ENCODE data around the gene MRGPRX1. TPM values are rescaled to one million over a fixed set of nuclear protein-coding genes. Genes with fewer than 3 reads are reported as not detected.

MRGPRX1 gene
- total RNA-seq, 1 donor from 2014 or later, result not detected

DNA sequence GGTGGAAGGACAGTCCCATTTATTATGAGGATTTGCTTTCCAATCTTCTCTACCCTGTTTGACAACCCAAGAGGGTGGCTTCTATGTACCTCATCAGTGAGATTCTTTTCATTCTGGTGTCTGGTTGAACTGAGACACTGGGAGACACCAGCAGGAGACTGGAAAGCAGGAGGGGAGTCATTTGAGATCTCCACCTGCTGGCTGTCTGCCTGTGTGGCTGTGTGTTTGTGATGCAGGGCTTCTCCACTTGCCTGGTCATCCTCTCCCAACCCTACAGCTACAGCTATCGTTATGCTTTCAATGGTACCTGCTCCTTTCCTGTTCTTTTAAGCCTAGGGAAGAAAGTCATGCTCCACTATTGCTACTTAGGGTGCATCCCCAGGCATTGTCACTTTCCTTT lies 48.6 kb downstream of the MRGPRX1 start:
- Mint-ChIP-seq H3K4me3 (ENCODE audit: unreplicated experiment) (no peak overlapping the region), H3K27ac (ENCODE audit: unreplicated experiment) (no peak overlapping the region), H3K9me3 (ENCODE audit: unreplicated experiment) (peaks cover 4% of the 10 kb centered on the region), H3K36me3 (ENCODE audit: low read depth, unreplicated experiment) (peaks cover 14% of the 10 kb centered on the region), H3K27me3 (ENCODE audit: unreplicated experiment) (no peaks in the 10 kb centered on the region), H3K4me1 (ENCODE audit: unreplicated experiment) (peaks cover 34% of the 10 kb centered on the region)
- TF ChIP-seq, protein P1, sequence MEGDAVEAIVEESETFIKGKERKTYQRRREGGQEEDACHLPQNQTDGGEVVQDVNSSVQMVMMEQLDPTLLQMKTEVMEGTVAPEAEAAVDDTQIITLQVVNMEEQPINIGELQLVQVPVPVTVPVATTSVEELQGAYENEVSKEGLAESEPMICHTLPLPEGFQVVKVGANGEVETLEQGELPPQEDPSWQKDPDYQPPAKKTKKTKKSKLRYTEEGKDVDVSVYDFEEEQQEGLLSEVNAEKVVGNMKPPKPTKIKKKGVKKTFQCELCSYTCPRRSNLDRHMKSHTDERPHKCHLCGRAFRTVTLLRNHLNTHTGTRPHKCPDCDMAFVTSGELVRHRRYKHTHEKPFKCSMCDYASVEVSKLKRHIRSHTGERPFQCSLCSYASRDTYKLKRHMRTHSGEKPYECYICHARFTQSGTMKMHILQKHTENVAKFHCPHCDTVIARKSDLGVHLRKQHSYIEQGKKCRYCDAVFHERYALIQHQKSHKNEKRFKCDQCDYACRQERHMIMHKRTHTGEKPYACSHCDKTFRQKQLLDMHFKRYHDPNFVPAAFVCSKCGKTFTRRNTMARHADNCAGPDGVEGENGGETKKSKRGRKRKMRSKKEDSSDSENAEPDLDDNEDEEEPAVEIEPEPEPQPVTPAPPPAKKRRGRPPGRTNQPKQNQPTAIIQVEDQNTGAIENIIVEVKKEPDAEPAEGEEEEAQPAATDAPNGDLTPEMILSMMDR (IDR thresholded peaks at IDR 0.05; ENCODE audit: unreplicated experiment), result no peak
- no peak for DNase-seq (ENCODE audit: low spot score)

Other genes starting within 250 kb of the MRGPRX1 start
- gene TMEM86A, start 240.6 kb downstream of the MRGPRX1 start, total RNA-seq (ENCODE audit: unreplicated experiment), result 3.9 TPM
- gene IGSF22, start 213.2 kb downstream of the MRGPRX1 start, total RNA-seq (ENCODE audit: unreplicated experiment), result 0.74 TPM
- 16.4 TPM for gene PTPN5, start 147.6 kb downstream of the MRGPRX1 start, total RNA-seq (ENCODE audit: unreplicated experiment)
- 0.51 TPM for gene MRGPRX2, start 121.3 kb upstream of the MRGPRX1 start, total RNA-seq (ENCODE audit: unreplicated experiment)
- gene ZDHHC13, start 177.8 kb upstream of the MRGPRX1 start, total RNA-seq (ENCODE audit: unreplicated experiment), result 18.2 TPM

Measured in endothelial cell (in vitro differentiated cells).